Neural cell (in vitro differentiated cells): Measurements from ENCODE around the gene CNNM2. TPM values are rescaled to one million over a fixed set of nuclear protein-coding genes. Genes with fewer than 3 reads are reported as not detected.
"Not testable (repeated sequence)": the region's sequence is repeated elsewhere in the genome, so short reads cannot be mapped to it uniquely, and the experiment has no call there.

ENCODE experiments used
- H2AFZ ChIP-seq: fragments of 200-600, 300-800 bp; sonication (generic), shearing (Covaris generic); 2 replicates; pipeline ENCODE4 v1.6.0; 2014; ENCODE audit warnings: low read depth, mild to moderate bottlenecking, antibody characterized with exemption, low read length, moderate library complexity
- H3F3A ChIP-seq: fragments of 200-600 bp; shearing (Covaris generic); 2 replicates; pipeline ENCODE4 v1.6.1; 2016; ENCODE audit warnings: mild to moderate bottlenecking, moderate library complexity, mixed read lengths, antibody characterized with exemption, low read length; ENCODE audit not compliant: insufficient read depth, poor library complexity, severe bottlenecking
- H3K27ac ChIP-seq: fragments of 200-600, 300-800 bp; sonication (generic), shearing (Covaris generic); 2 replicates; pipeline ENCODE4 v1.5.1; 2014; ENCODE audit warnings: mild to moderate bottlenecking, low read length, moderate library complexity
- H3K27me3 ChIP-seq: fragments of 300-800, 200-600 bp; sonication (generic), shearing (Covaris generic); 2 replicates; pipeline ENCODE4 v1.6.0; 2014; ENCODE audit warnings: mild to moderate bottlenecking, low read depth, low read length, moderate library complexity; ENCODE audit not compliant: insufficient read depth
- H3K36me3 ChIP-seq: fragments of 300-800, 200-600 bp; sonication (generic), shearing (Covaris generic); 2 replicates; pipeline ENCODE4 v1.5.1; 2014; ENCODE audit warnings: mild to moderate bottlenecking, antibody characterized with exemption, low read length, moderate library complexity; ENCODE audit not compliant: insufficient read depth
- H3K4me2 ChIP-seq: fragments of 300-800, 200-600 bp; sonication (generic), shearing (Covaris generic); 2 replicates; pipeline ENCODE4 v1.6.0; 2014; ENCODE audit warnings: mild to moderate bottlenecking, low read length
- H3K4me3 ChIP-seq: fragments of 300-800, 200-600 bp; sonication (generic), shearing (Covaris generic); 2 replicates; pipeline ENCODE4 v1.5.1; 2014; ENCODE audit warnings: mild to moderate bottlenecking, low read length, moderate library complexity
- H3K79me2 ChIP-seq: fragments of 200-600 bp; shearing (Covaris generic); replicated peaks from 2 replicates; pipeline ENCODE4 v1.6.0; 2014; ENCODE audit warnings: mild to moderate bottlenecking, low read length, moderate library complexity; ENCODE audit not compliant: insufficient read depth
- H3K9ac ChIP-seq: fragments of 300-800, 200-600 bp; sonication (generic), shearing (Covaris generic); 2 replicates; pipeline ENCODE4 v1.6.1; 2016; ENCODE audit warnings: mild to moderate bottlenecking, low read length, mixed read lengths
- H3K9me2 ChIP-seq: fragments of 200-600 bp; shearing (Covaris generic); 2 replicates; pipeline ENCODE4 v1.6.1; 2016; ENCODE audit warnings: mild to moderate bottlenecking, low read length, mixed read lengths; ENCODE audit not compliant: insufficient read depth
- H3K9me3 ChIP-seq: fragments of 200-600, 300-800 bp; sonication (generic), shearing (Covaris generic); 2 replicates; pipeline ENCODE4 v1.6.1; 2016; ENCODE audit warnings: mild to moderate bottlenecking, mixed run types, low read length, moderate library complexity, mixed read lengths
- H4K20me1 ChIP-seq: fragments of 200-600 bp; shearing (Covaris generic); 2 replicates; pipeline ENCODE4 v1.6.1; 2016; ENCODE audit warnings: mild to moderate bottlenecking, mixed run types; ENCODE audit not compliant: insufficient read depth
- EP300 ChIP-seq: fragments of 450-650 bp; conservative IDR thresholded peaks from 2 replicates; pipeline ENCODE4 v1.6.1; 2014; ENCODE audit warnings: antibody characterized with exemption, mild to moderate bottlenecking, moderate library complexity; ENCODE audit not compliant: poor library complexity, severe bottlenecking
- EZH2 ChIP-seq: fragments of 200-600, 300-800 bp; shearing (Covaris generic), sonication (generic); IDR thresholded peaks from 2 replicates; pipeline ENCODE4 v1.6.1; 2014; ENCODE audit warnings: antibody characterized with exemption, low read length, borderline replicate concordance, mild to moderate bottlenecking; ENCODE audit not compliant: insufficient read depth, poor library complexity, severe bottlenecking
- MXI1 ChIP-seq: fragments of 450-650 bp; conservative IDR thresholded peaks from 2 replicates; pipeline ENCODE4 v1.6.1; 2014; ENCODE audit warnings: antibody characterized with exemption, mild to moderate bottlenecking; ENCODE audit not compliant: poor library complexity, severe bottlenecking
- POLR2AphosphoS5 ChIP-seq: IDR thresholded peaks from 2 replicates; pipeline ENCODE4 v1.6.1; 2012
- RAD21 ChIP-seq: fragments of 450-650 bp; conservative IDR thresholded peaks from 2 replicates; pipeline ENCODE4 v1.6.1; 2014; ENCODE audit warnings: antibody characterized with exemption, mild to moderate bottlenecking, moderate library complexity
- SMC3 ChIP-seq: fragments of 450-650 bp; conservative IDR thresholded peaks from 2 replicates; pipeline ENCODE4 v1.6.1; 2014; ENCODE audit warnings: antibody characterized with exemption, mild to moderate bottlenecking, moderate library complexity; ENCODE audit not compliant: poor library complexity
- TAF1 ChIP-seq: IDR thresholded peaks from 2 replicates; pipeline ENCODE4 v1.6.1; 2012; ENCODE audit warnings: low read depth
- polyA plus RNA-seq: library from polyadenylated mRNA; depleted of rRNA; stranded (reverse); fragments of >200 nt; gene quantifications from 2 replicates; pipeline ENCODE4 v1.2.3, GENCODE V29; 2014
- TF ChIP-seq, protein P1 (sequence below): fragments of 450-650 bp; IDR thresholded peaks from 2 replicates; pipeline ENCODE4 v1.5.1; 2014; ENCODE audit warnings: antibody characterized with exemption, mild to moderate bottlenecking, moderate library complexity; ENCODE audit not compliant: poor library complexity, severe bottlenecking
- TF ChIP-seq, protein P2 (sequence below): IDR thresholded peaks from 2 replicates; pipeline ENCODE4 v1.6.1; 2012; ENCODE audit warnings: borderline replicate concordance

CNNM2 gene
- polyA plus RNA-seq, 1 donor from 2014 or later, result 5.0 TPM

DNA sequence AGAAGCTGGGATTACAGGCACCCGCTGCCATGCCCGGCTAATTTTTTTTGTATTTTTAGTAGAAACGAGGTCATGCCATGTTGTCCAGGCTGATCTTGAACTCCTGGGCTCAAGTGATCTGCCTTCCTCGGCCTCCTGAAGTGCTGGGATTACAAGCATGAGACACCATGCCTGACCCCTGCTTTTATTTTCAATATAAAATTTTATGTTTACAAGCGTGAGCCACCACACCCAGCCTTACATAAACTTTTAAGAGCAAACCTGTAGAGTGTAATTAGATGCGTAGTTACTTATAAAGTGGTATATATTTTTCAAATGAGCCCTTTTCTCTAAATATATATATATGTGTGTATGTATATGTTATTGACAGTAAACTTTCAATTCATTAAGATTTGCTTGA, 8.7 kb downstream of the CNNM2 start:
- Histone ChIP-seq H3K9ac (no peak overlapping the region), H3K9me3 (no peaks in the 10 kb centered on the region), H3K36me3 (no peaks in the 10 kb centered on the region), H2AFZ (no peak overlapping the region), H3K79me2 (peaks cover 21% of the 10 kb centered on the region), H3K9me2 (no peaks in the 10 kb centered on the region), H3K27me3 (no peaks in the 10 kb centered on the region), H4K20me1 (no peaks in the 10 kb centered on the region), H3F3A (no peaks in the 10 kb centered on the region), H3K4me3 (no peak overlapping the region), H3K27ac (no peak overlapping the region), H3K4me2 (no peak overlapping the region)
- TF ChIP-seq MXI1 (no peak), RAD21 (no peak), EZH2 (no peak), POLR2AphosphoS5 (no peak), EP300 (no peak), SMC3 (no peak), TAF1 (no peak)
- TF ChIP-seq, protein P1, sequence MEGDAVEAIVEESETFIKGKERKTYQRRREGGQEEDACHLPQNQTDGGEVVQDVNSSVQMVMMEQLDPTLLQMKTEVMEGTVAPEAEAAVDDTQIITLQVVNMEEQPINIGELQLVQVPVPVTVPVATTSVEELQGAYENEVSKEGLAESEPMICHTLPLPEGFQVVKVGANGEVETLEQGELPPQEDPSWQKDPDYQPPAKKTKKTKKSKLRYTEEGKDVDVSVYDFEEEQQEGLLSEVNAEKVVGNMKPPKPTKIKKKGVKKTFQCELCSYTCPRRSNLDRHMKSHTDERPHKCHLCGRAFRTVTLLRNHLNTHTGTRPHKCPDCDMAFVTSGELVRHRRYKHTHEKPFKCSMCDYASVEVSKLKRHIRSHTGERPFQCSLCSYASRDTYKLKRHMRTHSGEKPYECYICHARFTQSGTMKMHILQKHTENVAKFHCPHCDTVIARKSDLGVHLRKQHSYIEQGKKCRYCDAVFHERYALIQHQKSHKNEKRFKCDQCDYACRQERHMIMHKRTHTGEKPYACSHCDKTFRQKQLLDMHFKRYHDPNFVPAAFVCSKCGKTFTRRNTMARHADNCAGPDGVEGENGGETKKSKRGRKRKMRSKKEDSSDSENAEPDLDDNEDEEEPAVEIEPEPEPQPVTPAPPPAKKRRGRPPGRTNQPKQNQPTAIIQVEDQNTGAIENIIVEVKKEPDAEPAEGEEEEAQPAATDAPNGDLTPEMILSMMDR, result no peak
- TF ChIP-seq, protein P2, sequence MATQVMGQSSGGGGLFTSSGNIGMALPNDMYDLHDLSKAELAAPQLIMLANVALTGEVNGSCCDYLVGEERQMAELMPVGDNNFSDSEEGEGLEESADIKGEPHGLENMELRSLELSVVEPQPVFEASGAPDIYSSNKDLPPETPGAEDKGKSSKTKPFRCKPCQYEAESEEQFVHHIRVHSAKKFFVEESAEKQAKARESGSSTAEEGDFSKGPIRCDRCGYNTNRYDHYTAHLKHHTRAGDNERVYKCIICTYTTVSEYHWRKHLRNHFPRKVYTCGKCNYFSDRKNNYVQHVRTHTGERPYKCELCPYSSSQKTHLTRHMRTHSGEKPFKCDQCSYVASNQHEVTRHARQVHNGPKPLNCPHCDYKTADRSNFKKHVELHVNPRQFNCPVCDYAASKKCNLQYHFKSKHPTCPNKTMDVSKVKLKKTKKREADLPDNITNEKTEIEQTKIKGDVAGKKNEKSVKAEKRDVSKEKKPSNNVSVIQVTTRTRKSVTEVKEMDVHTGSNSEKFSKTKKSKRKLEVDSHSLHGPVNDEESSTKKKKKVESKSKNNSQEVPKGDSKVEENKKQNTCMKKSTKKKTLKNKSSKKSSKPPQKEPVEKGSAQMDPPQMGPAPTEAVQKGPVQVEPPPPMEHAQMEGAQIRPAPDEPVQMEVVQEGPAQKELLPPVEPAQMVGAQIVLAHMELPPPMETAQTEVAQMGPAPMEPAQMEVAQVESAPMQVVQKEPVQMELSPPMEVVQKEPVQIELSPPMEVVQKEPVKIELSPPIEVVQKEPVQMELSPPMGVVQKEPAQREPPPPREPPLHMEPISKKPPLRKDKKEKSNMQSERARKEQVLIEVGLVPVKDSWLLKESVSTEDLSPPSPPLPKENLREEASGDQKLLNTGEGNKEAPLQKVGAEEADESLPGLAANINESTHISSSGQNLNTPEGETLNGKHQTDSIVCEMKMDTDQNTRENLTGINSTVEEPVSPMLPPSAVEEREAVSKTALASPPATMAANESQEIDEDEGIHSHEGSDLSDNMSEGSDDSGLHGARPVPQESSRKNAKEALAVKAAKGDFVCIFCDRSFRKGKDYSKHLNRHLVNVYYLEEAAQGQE, result no peak

DNA sequence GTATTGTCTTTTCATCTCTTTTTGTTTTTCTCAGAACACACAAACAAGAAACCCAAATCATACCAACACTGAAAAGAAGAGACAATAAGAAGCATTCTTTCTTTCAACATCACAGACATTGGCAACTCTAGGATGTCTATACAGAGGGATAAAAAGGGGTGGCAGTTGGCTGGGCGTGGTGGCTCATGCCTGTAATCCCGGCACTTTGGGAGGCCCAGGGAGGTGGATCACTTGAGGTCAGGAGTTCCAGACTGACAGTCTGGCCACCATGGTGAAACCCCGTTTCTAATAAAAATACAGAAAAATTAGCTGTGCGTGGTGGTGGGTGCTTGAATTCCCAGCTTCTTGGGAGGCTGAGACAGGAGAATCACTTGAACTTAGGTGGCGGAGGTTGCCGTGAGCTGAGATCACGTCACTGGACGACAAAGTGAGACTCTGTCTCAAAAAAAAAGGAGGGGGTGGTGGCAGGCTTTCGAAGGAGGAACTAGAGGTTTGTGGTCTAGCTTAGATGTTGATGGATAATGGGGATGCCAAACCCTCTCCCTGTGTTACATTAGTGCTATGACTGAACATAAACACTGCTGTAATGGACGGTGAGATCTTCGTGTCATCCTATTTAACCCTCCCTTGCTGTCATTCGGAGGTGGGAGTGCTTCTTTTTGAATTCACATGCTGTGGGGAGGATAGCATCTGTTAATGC, 9.4 kb downstream of the CNNM2 start:
- no peaks in the 10 kb centered on the region for H3K36me3 ChIP-seq
- H4K20me1 ChIP-seq, result no peaks in the 10 kb centered on the region
- H3K9me3 ChIP-seq, result no peaks in the 10 kb centered on the region
- H3K4me2 ChIP-seq, result no peak overlapping the region
- H3K27ac ChIP-seq, result no peak overlapping the region
- H3F3A ChIP-seq, result no peaks in the 10 kb centered on the region
- no peaks in the 10 kb centered on the region for H3K27me3 ChIP-seq
- no peaks in the 10 kb centered on the region for H3K9me2 ChIP-seq
- no peak overlapping the region for H2AFZ ChIP-seq
- TF ChIP-seq, protein P2, result no peak
- TF ChIP-seq EP300 (no peak), MXI1 (no peak), SMC3 (no peak), EZH2 (no peak), TAF1 (no peak), POLR2AphosphoS5 (no peak), RAD21 (no peak)
- TF ChIP-seq, protein P1, result no peak
- no peak overlapping the region for H3K9ac ChIP-seq
- peaks cover 15% of the 10 kb centered on the region for H3K79me2 ChIP-seq
- no peak overlapping the region for H3K4me3 ChIP-seq

DNA sequence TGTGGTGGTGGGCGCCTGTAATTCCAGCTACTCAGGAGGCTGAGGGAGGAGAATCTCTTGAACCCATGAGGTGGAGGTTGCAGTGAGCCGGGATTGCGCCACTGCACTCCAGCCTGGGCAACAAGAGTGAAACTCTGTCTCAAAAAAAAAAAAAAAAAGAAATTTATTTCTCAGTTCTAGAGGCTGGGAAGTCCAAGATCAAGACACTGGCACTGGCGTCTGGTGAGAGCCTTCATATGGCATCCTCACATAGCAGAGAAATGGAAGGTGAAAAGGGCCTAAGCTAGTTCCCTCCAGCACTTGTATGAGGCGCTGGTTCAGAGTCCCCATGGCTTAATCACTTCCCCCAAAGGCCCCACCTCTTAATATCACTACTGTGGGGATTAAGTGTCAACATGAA, 10.3 kb downstream of the CNNM2 start:
- not testable (repeated sequence) for H3K79me2 ChIP-seq, H2AFZ ChIP-seq, H3K27me3 ChIP-seq, H3K27ac ChIP-seq, H3K9ac ChIP-seq, H3F3A ChIP-seq, H3K9me3 ChIP-seq, H4K20me1 ChIP-seq, H3K4me3 ChIP-seq, H3K36me3 ChIP-seq, H3K9me2 ChIP-seq, H3K4me2 ChIP-seq
